PFSK-1 (cell line): ENCODE results near the gene NAV2.

Experiments used
- FOXP2 ChIP-seq: optimal IDR thresholded peaks from 2 replicates; pipeline ENCODE3; 2011; ENCODE audit warnings: borderline replicate concordance, control low read depth, inconsistent platforms; ENCODE audit not compliant: insufficient read depth; ENCODE audit errors: extremely low read length, extremely low read depth
- POLR2AphosphoS5 ChIP-seq: IDR thresholded peaks from 2 replicates; pipeline ENCODE4 v1.6.1; 2012; ENCODE audit warnings: low read depth, mild to moderate bottlenecking, control low read depth, low read length, moderate library complexity
- SIN3A ChIP-seq: IDR thresholded peaks from 2 replicates; pipeline ENCODE4 v1.6.1; 2012; ENCODE audit warnings: mild to moderate bottlenecking, low read length, moderate library complexity, borderline replicate concordance; ENCODE audit not compliant: insufficient read depth
- TAF1 ChIP-seq: IDR thresholded peaks from 2 replicates; pipeline ENCODE4 v1.6.1; 2012; ENCODE audit warnings: low read length, control low read depth, borderline replicate concordance; ENCODE audit not compliant: insufficient read depth

GRCh38 chr11:20025332-20025840, 312.7 kb downstream of the NAV2 start:
- TF ChIP-seq SIN3A (no peak), POLR2AphosphoS5 (no peak), TAF1 (no peak), FOXP2 (no peak)
